Retinal pigment epithelial cell (primary cell): ENCODE results near the gene EHD1.

Experiments
- DNase-seq: peaks from one replicate; pipeline ENCODE4 v3.0.0-alpha.2; 2010; ENCODE audit warnings: low read depth
- H3K4me3 ChIP-seq: 2 replicates; pipeline ENCODE4 v1.5.1; 2011; ENCODE audit warnings: mild to moderate bottlenecking, low read length, control low read depth, moderate library complexity
- TF ChIP-seq, protein P1 (sequence below): conservative IDR thresholded peaks from 2 replicates; pipeline ENCODE4 v1.5.1; 2011; ENCODE audit warnings: low read depth, low read length, control low read depth, inconsistent platforms

Gene EHD1

DNA sequence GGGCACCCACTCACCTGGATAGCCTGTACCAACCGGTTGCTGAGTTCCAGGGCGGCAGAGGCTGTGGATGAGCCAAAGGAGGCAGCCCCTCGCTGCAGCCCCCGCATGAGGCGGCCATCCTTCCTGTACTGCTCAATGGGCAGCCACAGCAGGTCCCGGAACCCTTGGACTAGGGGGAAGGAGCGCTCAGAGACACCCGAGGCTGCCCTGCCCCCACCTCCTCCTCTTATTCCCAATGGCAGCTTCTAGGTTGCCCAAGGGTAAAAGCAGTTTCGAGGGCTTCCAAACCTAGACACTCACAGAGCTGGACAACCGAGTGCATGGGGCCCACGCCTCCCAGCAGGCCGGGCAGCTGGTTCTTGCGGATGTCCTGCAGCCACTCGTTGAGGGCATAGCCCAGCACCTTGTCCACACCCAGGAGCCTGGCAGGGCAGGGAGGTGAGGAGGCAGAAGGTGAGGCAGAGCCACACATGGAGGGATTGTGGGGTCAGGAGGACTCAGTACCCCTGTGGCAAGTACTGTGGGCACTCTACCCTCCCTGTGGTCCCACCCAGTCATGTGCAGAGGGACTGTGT lies 18.1 kb upstream of the EHD1 start:
- TF ChIP-seq, protein P1, sequence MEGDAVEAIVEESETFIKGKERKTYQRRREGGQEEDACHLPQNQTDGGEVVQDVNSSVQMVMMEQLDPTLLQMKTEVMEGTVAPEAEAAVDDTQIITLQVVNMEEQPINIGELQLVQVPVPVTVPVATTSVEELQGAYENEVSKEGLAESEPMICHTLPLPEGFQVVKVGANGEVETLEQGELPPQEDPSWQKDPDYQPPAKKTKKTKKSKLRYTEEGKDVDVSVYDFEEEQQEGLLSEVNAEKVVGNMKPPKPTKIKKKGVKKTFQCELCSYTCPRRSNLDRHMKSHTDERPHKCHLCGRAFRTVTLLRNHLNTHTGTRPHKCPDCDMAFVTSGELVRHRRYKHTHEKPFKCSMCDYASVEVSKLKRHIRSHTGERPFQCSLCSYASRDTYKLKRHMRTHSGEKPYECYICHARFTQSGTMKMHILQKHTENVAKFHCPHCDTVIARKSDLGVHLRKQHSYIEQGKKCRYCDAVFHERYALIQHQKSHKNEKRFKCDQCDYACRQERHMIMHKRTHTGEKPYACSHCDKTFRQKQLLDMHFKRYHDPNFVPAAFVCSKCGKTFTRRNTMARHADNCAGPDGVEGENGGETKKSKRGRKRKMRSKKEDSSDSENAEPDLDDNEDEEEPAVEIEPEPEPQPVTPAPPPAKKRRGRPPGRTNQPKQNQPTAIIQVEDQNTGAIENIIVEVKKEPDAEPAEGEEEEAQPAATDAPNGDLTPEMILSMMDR = no peak

DNA sequence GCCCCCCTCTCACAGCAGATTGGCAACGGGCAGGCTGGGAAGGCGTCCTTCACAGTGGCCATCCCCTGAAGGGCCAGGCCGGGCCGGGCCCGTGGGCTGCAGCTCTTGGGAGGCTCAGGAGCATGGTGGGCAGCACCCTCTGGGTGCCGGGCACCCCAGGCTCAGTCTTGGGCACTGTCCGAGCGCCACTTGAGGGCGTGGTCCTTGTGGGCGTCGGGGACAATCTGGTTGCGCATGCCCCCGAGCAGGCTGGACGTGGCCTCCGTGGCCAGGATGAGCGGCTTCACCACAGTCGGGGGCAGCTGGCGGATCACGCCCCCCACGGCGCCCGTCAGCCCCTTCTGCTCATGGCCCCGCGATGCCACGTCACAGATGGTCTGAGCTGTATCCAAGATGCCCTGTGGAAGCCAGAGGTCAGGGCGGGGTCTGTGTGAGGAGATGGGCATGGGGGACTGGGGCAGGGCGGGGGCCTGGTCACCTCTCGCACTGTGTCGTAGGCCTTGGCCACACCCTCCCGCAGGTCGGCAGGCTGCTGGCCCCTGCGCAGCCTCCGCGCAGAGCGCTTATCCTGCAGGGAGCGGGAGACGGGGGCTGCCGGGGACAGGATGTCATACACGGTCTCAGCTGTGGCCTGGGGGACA lies 16.5 kb upstream of the EHD1 start:
- no peak overlapping the region for H3K4me3 ChIP-seq
- TF ChIP-seq, protein P1 = no peak
- DNase-seq = no peak

More for the DNA sequence above, 18.1 kb upstream of the EHD1 start:
- no peak overlapping the region for H3K4me3 ChIP-seq
- DNase-seq = no peak

DNA sequence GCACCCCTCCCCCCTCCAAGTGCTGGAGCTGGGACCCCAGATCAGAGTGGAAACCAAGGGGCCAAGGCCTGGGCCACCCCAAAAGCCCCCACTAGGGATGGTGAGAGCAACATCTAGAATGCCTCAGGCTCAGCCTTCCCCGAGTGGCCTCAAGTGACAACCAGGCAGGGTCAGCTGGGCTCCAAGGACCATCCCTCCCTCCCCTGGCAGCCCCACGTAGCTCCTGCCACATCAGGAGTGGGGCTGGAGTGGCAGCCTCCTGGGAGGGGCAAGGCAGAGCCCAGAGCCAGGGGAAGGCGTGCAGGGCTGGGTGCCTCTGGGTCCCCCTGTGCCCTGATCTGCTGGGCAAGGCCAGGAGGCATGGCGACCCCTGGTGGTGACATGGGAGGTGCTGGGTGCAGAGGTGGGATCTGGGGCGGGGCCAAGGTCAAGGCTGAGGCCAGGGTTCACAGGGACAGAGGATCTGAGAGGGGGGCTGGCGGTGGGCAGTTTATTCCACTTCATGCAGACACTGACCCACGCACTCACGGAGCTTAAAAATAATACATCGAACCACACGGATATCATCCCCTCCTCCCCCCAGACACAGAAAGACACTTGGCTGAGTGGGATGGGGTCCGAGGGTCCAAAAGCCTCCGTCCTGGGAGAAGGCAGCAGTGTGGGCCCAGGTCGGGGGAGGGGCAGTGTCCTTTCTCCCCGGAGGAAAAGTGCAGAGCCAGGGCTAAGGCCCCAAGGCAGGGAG lies 15.8 kb upstream of the EHD1 start:
- TF ChIP-seq, protein P1 = peak; percentile 92
- H3K4me3 ChIP-seq = no peak overlapping the region
- DNase-seq = no peak

DNA sequence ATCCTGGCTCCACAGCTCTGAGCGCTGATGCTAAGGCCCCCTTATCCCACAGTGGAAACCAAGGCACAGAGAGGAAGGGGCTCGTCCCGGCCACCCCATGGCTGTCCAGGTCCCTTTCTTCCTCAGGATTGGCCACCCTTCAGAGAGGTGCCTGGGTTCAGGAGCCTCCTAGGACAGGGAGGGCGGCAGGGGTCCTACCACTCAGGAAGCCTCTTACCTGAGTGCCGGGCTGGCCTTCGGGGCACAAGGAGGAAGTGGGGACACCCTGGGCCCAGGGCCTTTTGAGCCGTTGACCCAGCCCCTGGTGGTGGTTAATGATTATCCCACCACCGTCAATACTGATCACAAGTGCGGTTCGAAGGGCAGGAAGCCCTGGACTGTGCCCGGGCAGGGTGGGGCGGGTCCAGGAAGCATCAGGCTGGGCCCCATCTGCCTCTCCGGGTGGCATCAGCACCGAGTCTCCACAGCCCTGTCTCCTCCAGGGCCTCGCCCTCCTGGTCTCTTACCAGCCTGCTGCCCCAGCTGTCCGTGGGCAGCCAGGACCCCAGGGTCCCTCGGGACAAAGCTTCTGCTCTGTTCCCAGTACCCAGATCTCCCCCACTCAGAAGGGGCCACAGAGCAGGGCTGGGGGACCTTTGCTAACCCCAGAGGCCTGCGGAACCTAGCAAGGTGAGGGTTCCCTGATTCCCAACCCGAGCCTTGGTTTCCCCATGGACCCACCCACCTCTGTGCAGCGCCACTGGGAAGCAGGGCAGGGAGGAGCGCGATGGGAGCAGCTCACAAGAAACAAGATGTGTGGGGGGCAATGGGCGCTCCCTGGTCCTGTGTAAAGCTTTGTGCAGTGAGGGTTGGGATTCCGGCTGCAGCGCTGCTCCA lies 15.0 kb upstream of the EHD1 start:
- TF ChIP-seq, protein P1 = no peak
- no peak for DNase-seq
- no peak overlapping the region for H3K4me3 ChIP-seq

DNA sequence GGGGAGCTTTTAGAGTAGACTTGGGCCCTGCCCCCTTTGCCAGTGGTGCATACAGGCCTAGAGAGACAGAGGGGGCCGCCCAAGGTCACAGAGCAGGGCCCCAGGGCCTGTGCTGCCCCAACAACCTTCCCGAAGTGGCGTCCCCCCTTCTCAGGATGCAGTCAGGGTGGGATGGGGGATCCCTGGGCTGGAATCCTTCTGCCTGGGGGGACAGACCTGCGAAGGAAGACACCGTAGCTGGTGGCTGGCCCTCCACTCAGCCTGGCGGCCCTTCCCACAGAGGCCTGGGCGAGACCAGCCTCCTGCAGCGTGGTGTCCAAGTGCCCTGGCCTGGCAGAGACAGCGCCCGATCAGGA lies 14.4 kb upstream of the EHD1 start:
- no peak overlapping the region for H3K4me3 ChIP-seq
- DNase-seq = no peak
- TF ChIP-seq, protein P1 = no peak

DNA sequence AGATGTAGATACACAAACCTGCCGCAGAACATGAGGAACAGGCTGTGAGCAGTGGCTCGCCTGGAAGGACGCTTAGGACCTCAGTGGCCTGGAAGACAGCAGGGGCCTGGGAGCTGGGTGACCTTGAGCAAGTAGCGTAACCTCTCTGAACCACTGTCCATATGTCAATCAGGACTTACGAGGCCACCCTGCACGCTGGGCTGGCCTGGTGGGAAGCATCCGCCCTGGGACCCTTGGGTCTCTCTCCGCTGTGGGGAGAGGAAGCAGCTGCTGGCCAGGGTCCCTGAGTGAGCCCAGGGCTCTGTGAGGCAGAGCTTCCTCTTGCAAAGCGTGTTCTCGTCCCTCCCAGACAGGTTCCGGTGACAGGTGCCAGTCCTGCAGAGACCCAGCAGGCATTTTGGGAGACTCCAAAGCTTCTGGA lies 14.0 kb upstream of the EHD1 start:
- no peak overlapping the region for H3K4me3 ChIP-seq
- TF ChIP-seq, protein P1 = no peak

More for the DNA sequence above, 14.0 kb upstream of the EHD1 start:
- DNase-seq = no peak
